T-helper 1 cell treated with Interleukin-12 subunit alpha and Interleukin-12 subunit beta and Interleukin-4 antibody, amounts not matched to agents 30 ng/mL and 1 ng/mL, for 36 hours (primary cell): Measurements from ENCODE around the gene LTB4R. TPM values are rescaled to one million over a fixed set of nuclear protein-coding genes. Genes with fewer than 3 reads are reported as not detected.

Experiments used
- intact Hi-C: fragments of 100-400 bp; cut with micrococcal nuclease; formaldehyde crosslinking; loops from one replicate; pipeline ENCODE4 v1.15.1; 2024
- total RNA-seq: library from RNA; stranded (reverse); gene quantifications from 2 replicates; pipeline ENCODE4 v1.2.3, GENCODE V29; 2022

Gene LTB4R
- total RNA-seq, 1 donor from 2014 or later = 24.2 TPM

- intact Hi-C loops = no loop called here
Measured at GRCh38 chr14:24277606-24278321, 33.5 kb upstream of the LTB4R start.

- intact Hi-C loops = no loop called here
Measured at GRCh38 chr14:24278424-24278823, 32.9 kb upstream of the LTB4R start.

- intact Hi-C loops = loop anchor here (1.0 kb wide), 1 partner anchor 18 kb away; no protein-coding TSS in a partner anchor
Measured at GRCh38 chr14:24279301-24280186, 31.8 kb upstream of the LTB4R start.

GRCh38 chr14:24280797-24281460, 30.4 kb upstream of the LTB4R start:
- intact Hi-C loops = no loop called here

GRCh38 chr14:24281636-24282035, 29.7 kb upstream of the LTB4R start:
- intact Hi-C loops = no loop called here

- intact Hi-C loops = no loop called here
Measured at GRCh38 chr14:24282736-24283135, 28.6 kb upstream of the LTB4R start.

- intact Hi-C loops = no loop called here
Measured at GRCh38 chr14:24283796-24284460, 27.4 kb upstream of the LTB4R start.

- intact Hi-C loops = no loop called here
Measured at GRCh38 chr14:24284501-24285035, 26.7 kb upstream of the LTB4R start.

GRCh38 chr14:24285351-24285750, 26.0 kb upstream of the LTB4R start:
- intact Hi-C loops = no loop called here

GRCh38 chr14:24286996-24287395, 24.3 kb upstream of the LTB4R start:
- intact Hi-C loops = no loop called here

GRCh38 chr14:24289649-24290280, 21.5 kb upstream of the LTB4R start:
- intact Hi-C loops = loop anchor here (2.0 kb wide), 1 partner anchor 19 kb away; the partner anchor contains the start of gene RABGGTA

GRCh38 chr14:24290746-24291145, 20.6 kb upstream of the LTB4R start:
- intact Hi-C loops = no loop called here

GRCh38 chr14:24291446-24292117, 19.7 kb upstream of the LTB4R start:
- intact Hi-C loops = no loop called here

GRCh38 chr14:24292118-24292807, 19.0 kb upstream of the LTB4R start:
- intact Hi-C loops = no loop called here

GRCh38 chr14:24293525-24293924, 17.8 kb upstream of the LTB4R start:
- intact Hi-C loops = no loop called here

GRCh38 chr14:24296341-24297157, 14.8 kb upstream of the LTB4R start:
- intact Hi-C loops = loop anchor here (1.0 to 5.0 kb wide), 7 partner anchors 17 to 282 kb away; partner anchors contain the start of genes IRF9, MDP1, PCK2 and RABGGTA

- intact Hi-C loops = loop anchor here (1.0 to 5.0 kb wide), 5 partner anchors 18 to 283 kb away; partner anchors contain the start of genes PCK2 and RABGGTA
Measured at GRCh38 chr14:24297190-24297964, 13.9 kb upstream of the LTB4R start.
